Measurements from ENCODE around the gene VASH2.

Gene VASH2

GRCh38 chr1:212959266-212960220 is 9.2 kb downstream of the VASH2 start:
- Histone ChIP-seq H2AFZ (ENCODE audit: low read length) (no peak overlapping the region), H3K27ac (replicated peaks; ENCODE audit: low read length) (no peak overlapping the region), H3K18ac (ENCODE audit: low read length) (no peak overlapping the region), H3K9ac (ENCODE audit: low read depth, low read length, poor library complexity) (no peak overlapping the region), H4K91ac (ENCODE audit: low read depth, low read length, poor library complexity) (no peak overlapping the region), H3K14ac (ENCODE audit: low read length) (peak overlapping the region; percentile 59), H3K4me1 (ENCODE audit: control insufficient read depth in 2 of 2, insufficient read depth in 1 of 2, low read depth in 1 of 2, low read length in 2 of 2) (peaks cover 0 to 1% of the 10 kb centered on the region in 2 donors), H2BK15ac (ENCODE audit: low read length) (no peak overlapping the region), H3K23ac (ENCODE audit: low read depth, low read length, poor library complexity) (no peak overlapping the region), H2BK12ac (ENCODE audit: low read length) (no peak overlapping the region), H3K4me3 (ENCODE audit: low read length in 2 of 2) (no peak overlapping the region), H2BK120ac (ENCODE audit: low read depth, low read length) (no peak overlapping the region), H2BK5ac (ENCODE audit: low read length) (no peak overlapping the region), H3K36me3 (replicated peaks in 1 of 2; ENCODE audit: control insufficient read depth in 2 of 2, insufficient read depth in 2 of 2, low read length in 2 of 2) (peaks cover 7 to 17% of the 10 kb centered on the region in 2 donors), H3K4me2 (ENCODE audit: insufficient read depth, low read length, poor library complexity, severe bottlenecking) (no peak overlapping the region), H3K9me3 (replicated peaks in 1 of 2; ENCODE audit: control insufficient read depth in 2 of 2, insufficient read depth in 1 of 2, low read depth in 1 of 2, low read length in 2 of 2) (peaks cover 0 to 2% of the 10 kb centered on the region in 2 donors), H3K27me3 (ENCODE audit: control insufficient read depth in 3 of 3, insufficient read depth in 3 of 3, low read depth in 1 of 3, low read length in 3 of 3) (no peaks in the 10 kb centered on the region), H3K4ac (ENCODE audit: low read length) (no peak overlapping the region), H3K79me1 (ENCODE audit: low read depth, low read length) (no peaks in the 10 kb centered on the region), H4K8ac (ENCODE audit: low read depth, low read length) (no peak overlapping the region), H2AK5ac (ENCODE audit: low read depth, low read length) (no peak overlapping the region)
- no CpG with 5 or more reads among the region's 18 CpGs for WGBS, 2 donors (ENCODE audit: extremely low coverage in 2 of 2, insufficient read length in 2 of 2, insufficient replicate concordance in 1 of 2)
- DNase-seq (ENCODE audit: low spot score), result no peak

- Histone ChIP-seq H3K4me1 (ENCODE audit: control insufficient read depth in 2 of 2, insufficient read depth in 1 of 2, low read depth in 1 of 2, low read length in 2 of 2) (peaks cover 0 to 1% of the 10 kb centered on the region in 2 donors), H3K4ac (ENCODE audit: low read length) (no peak overlapping the region), H2AFZ (ENCODE audit: low read length) (no peak overlapping the region), H3K4me3 (ENCODE audit: low read length in 2 of 2) (no peak overlapping the region), H3K79me1 (ENCODE audit: low read depth, low read length) (no peaks in the 10 kb centered on the region), H4K8ac (ENCODE audit: low read depth, low read length) (no peak overlapping the region), H2BK15ac (ENCODE audit: low read length) (no peak overlapping the region), H4K91ac (ENCODE audit: low read depth, low read length, poor library complexity) (no peak overlapping the region), H3K18ac (ENCODE audit: low read length) (no peak overlapping the region), H3K4me2 (ENCODE audit: insufficient read depth, low read length, poor library complexity, severe bottlenecking) (no peak overlapping the region), H3K9ac (ENCODE audit: low read depth, low read length, poor library complexity) (no peak overlapping the region), H2BK5ac (ENCODE audit: low read length) (no peak overlapping the region), H2AK5ac (ENCODE audit: low read depth, low read length) (no peak overlapping the region), H3K27ac (replicated peaks; ENCODE audit: low read length) (no peak overlapping the region), H3K27me3 (ENCODE audit: control insufficient read depth in 3 of 3, insufficient read depth in 3 of 3, low read depth in 1 of 3, low read length in 3 of 3) (no peaks in the 10 kb centered on the region), H3K23ac (ENCODE audit: low read depth, low read length, poor library complexity) (peak overlapping the region; percentile 4), H3K36me3 (replicated peaks in 1 of 2; ENCODE audit: control insufficient read depth in 2 of 2, insufficient read depth in 2 of 2, low read length in 2 of 2) (peaks cover 7 to 20% of the 10 kb centered on the region in 2 donors), H3K9me3 (replicated peaks in 1 of 2; ENCODE audit: control insufficient read depth in 2 of 2, insufficient read depth in 1 of 2, low read depth in 1 of 2, low read length in 2 of 2) (peaks cover 0 to 2% of the 10 kb centered on the region in 2 donors), H3K14ac (ENCODE audit: low read length) (no peak overlapping the region), H2BK120ac (ENCODE audit: low read depth, low read length) (no peak overlapping the region), H2BK12ac (ENCODE audit: low read length) (no peak overlapping the region)
- no peak for DNase-seq (ENCODE audit: low spot score)
- WGBS, 2 donors (ENCODE audit: extremely low coverage in 2 of 2, insufficient read length in 2 of 2, insufficient replicate concordance in 1 of 2), result no CpG with 5 or more reads among the region's 6 CpGs
These were observed 10.6 kb downstream of the VASH2 start for GRCh38 chr1:212960932-212961331.

GRCh38 chr1:212962509-212962908 is 12.2 kb downstream of the VASH2 start:
- Histone ChIP-seq H3K4me3 (ENCODE audit: low read length in 2 of 2) (no peak overlapping the region), H3K9ac (ENCODE audit: low read depth, low read length, poor library complexity) (no peak overlapping the region), H2AK5ac (ENCODE audit: low read depth, low read length) (no peak overlapping the region), H3K23ac (ENCODE audit: low read depth, low read length, poor library complexity) (no peak overlapping the region), H4K91ac (ENCODE audit: low read depth, low read length, poor library complexity) (no peak overlapping the region), H2BK12ac (ENCODE audit: low read length) (no peak overlapping the region), H3K9me3 (replicated peaks in 1 of 2; ENCODE audit: control insufficient read depth in 2 of 2, insufficient read depth in 1 of 2, low read depth in 1 of 2, low read length in 2 of 2) (peaks cover 2 to 3% of the 10 kb centered on the region in 2 donors), H4K8ac (ENCODE audit: low read depth, low read length) (no peak overlapping the region), H3K27me3 (ENCODE audit: control insufficient read depth in 3 of 3, insufficient read depth in 3 of 3, low read depth in 1 of 3, low read length in 3 of 3) (no peaks in the 10 kb centered on the region), H3K36me3 (replicated peaks in 1 of 2; ENCODE audit: control insufficient read depth in 2 of 2, insufficient read depth in 2 of 2, low read length in 2 of 2) (peaks cover 7 to 23% of the 10 kb centered on the region in 2 donors), H3K4ac (ENCODE audit: low read length) (no peak overlapping the region), H3K14ac (ENCODE audit: low read length) (no peak overlapping the region), H3K4me2 (ENCODE audit: insufficient read depth, low read length, poor library complexity, severe bottlenecking) (no peak overlapping the region), H3K4me1 (ENCODE audit: control insufficient read depth in 2 of 2, insufficient read depth in 1 of 2, low read depth in 1 of 2, low read length in 2 of 2) (peaks cover 0 to 1% of the 10 kb centered on the region in 2 donors), H3K27ac (replicated peaks; ENCODE audit: low read length) (no peak overlapping the region), H2AFZ (ENCODE audit: low read length) (no peak overlapping the region), H2BK15ac (ENCODE audit: low read length) (no peak overlapping the region), H2BK120ac (ENCODE audit: low read depth, low read length) (no peak overlapping the region), H3K79me1 (ENCODE audit: low read depth, low read length) (no peaks in the 10 kb centered on the region), H2BK5ac (ENCODE audit: low read length) (no peak overlapping the region), H3K18ac (ENCODE audit: low read length) (no peak overlapping the region)
- DNase-seq (ENCODE audit: low spot score), result no peak
- WGBS, 2 donors (ENCODE audit: extremely low coverage in 2 of 2, insufficient read length in 2 of 2, insufficient replicate concordance in 1 of 2), result no CpG with 5 or more reads among the region's 5 CpGs

GRCh38 chr1:212964102-212964501 is 13.8 kb downstream of the VASH2 start:
- no peak overlapping the region for H4K8ac ChIP-seq (ENCODE audit: low read depth, low read length)
- peaks cover 0 to 3% of the 10 kb centered on the region in 2 donors for H3K9me3 ChIP-seq (replicated peaks in 1 of 2; ENCODE audit: control insufficient read depth in 2 of 2, insufficient read depth in 1 of 2, low read depth in 1 of 2, low read length in 2 of 2)
- no peak overlapping the region for H2BK5ac ChIP-seq (ENCODE audit: low read length)
- no peak overlapping the region for H3K9ac ChIP-seq (ENCODE audit: low read depth, low read length, poor library complexity)
- no peak overlapping the region for H3K4me2 ChIP-seq (ENCODE audit: insufficient read depth, low read length, poor library complexity, severe bottlenecking)
- H2BK12ac ChIP-seq (ENCODE audit: low read length), result no peak overlapping the region
- no peaks in the 10 kb centered on the region for H3K79me1 ChIP-seq (ENCODE audit: low read depth, low read length)
- no peak overlapping the region for H3K23ac ChIP-seq (ENCODE audit: low read depth, low read length, poor library complexity)
- no peak overlapping the region for H3K18ac ChIP-seq (ENCODE audit: low read length)
- no CpG with 5 or more reads among the region's 6 CpGs for WGBS, 2 donors (ENCODE audit: extremely low coverage in 2 of 2, insufficient read length in 2 of 2, insufficient replicate concordance in 1 of 2)
- no peak overlapping the region for H2BK120ac ChIP-seq (ENCODE audit: low read depth, low read length)
- H3K4me3 ChIP-seq (ENCODE audit: low read length in 2 of 2), result no peak overlapping the region
- H3K36me3 ChIP-seq (replicated peaks in 1 of 2; ENCODE audit: control insufficient read depth in 2 of 2, insufficient read depth in 2 of 2, low read length in 2 of 2), result peaks cover 6 to 23% of the 10 kb centered on the region in 2 donors
- H3K4ac ChIP-seq (ENCODE audit: low read length), result no peak overlapping the region
- no peak overlapping the region for H3K27ac ChIP-seq (replicated peaks; ENCODE audit: low read length)
- DNase-seq (ENCODE audit: low spot score), result no peak
- H2AK5ac ChIP-seq (ENCODE audit: low read depth, low read length), result no peak overlapping the region
- no peaks in the 10 kb centered on the region for H3K27me3 ChIP-seq (ENCODE audit: control insufficient read depth in 3 of 3, insufficient read depth in 3 of 3, low read depth in 1 of 3, low read length in 3 of 3)
- no peak overlapping the region for H2BK15ac ChIP-seq (ENCODE audit: low read length)
- no peak overlapping the region for H4K91ac ChIP-seq (ENCODE audit: low read depth, low read length, poor library complexity)
- no peak overlapping the region for H3K14ac ChIP-seq (ENCODE audit: low read length)
- H2AFZ ChIP-seq (ENCODE audit: low read length), result no peak overlapping the region
- H3K4me1 ChIP-seq (ENCODE audit: control insufficient read depth in 2 of 2, insufficient read depth in 1 of 2, low read depth in 1 of 2, low read length in 2 of 2), result peaks cover 4 to 6% of the 10 kb centered on the region in 2 donors

Measured in neuronal stem cell (in vitro differentiated cells).